ENCODE measurements around the gene C2CD4A.

The C2CD4A gene

GRCh38 chr15:62051166-62051565 lies 15.6 kb upstream of the C2CD4A start:
- no peak for DNase-seq (ENCODE audit: low read depth, low spot score)
- TF ChIP-seq CTCF (IDR thresholded peaks at IDR 0.05; ENCODE audit: insufficient read depth, low read length, missing control alignments), result no peak
- ChIA-PET CTCF (interaction anchor here (3.0 kb wide), 1 partner anchor 10 kb away, joined by 16 read pairs; the partner anchor contains the start of gene VPS13C), POLR2A (no interaction called here)
- no peak overlapping the region for H3K4me3 ChIP-seq (ENCODE audit: low read depth, low read length)

- POLR2A ChIA-PET, result interaction anchor here (0.6 kb wide), 1 partner anchor 37 kb away, joined by 3 read pairs; no protein-coding TSS in a partner anchor
These were observed 14.1 kb upstream of the C2CD4A start for GRCh38 chr15:62052713-62053112.

GRCh38 chr15:62053439-62054085 lies 13.2 kb upstream of the C2CD4A start:
- no peak for DNase-seq (ENCODE audit: low read depth, low spot score)
- POLR2A ChIA-PET, result no interaction called here
- CTCF ChIA-PET, result interaction anchor here (1.4 to 3.0 kb wide), 2 partner anchors 7 to 254 kb away, joined by 3 to 16 read pairs; partner anchors contain the start of gene VPS13C
- no peak overlapping the region for H3K4me3 ChIP-seq (ENCODE audit: low read depth, low read length)
- TF ChIP-seq CTCF (IDR thresholded peaks at IDR 0.05; ENCODE audit: insufficient read depth, low read length, missing control alignments), result no peak

More at GRCh38 chr15:62052713-62053112, 14.1 kb upstream of the C2CD4A start:
- no peak overlapping the region for H3K4me3 ChIP-seq (ENCODE audit: low read depth, low read length)
- CTCF ChIA-PET, result interaction anchor here (0.7 to 3.0 kb wide), 3 partner anchors 8 to 254 kb away, joined by 3 to 16 read pairs (median 4); partner anchors contain the start of gene VPS13C
- no peak for TF ChIP-seq CTCF (IDR thresholded peaks at IDR 0.05; ENCODE audit: insufficient read depth, low read length, missing control alignments)
- DNase-seq (ENCODE audit: low read depth, low spot score), result no peak

GRCh38 chr15:62054979-62055378 lies 11.8 kb upstream of the C2CD4A start:
- no peak overlapping the region for H3K4me3 ChIP-seq (ENCODE audit: low read depth, low read length)
- no peak for DNase-seq (ENCODE audit: low read depth, low spot score)
- TF ChIP-seq CTCF (IDR thresholded peaks at IDR 0.05; ENCODE audit: insufficient read depth, low read length, missing control alignments), result no peak
- CTCF ChIA-PET, result no interaction called here
- POLR2A ChIA-PET, result no interaction called here

GRCh38 chr15:62057341-62057980 lies 9.3 kb upstream of the C2CD4A start:
- ChIA-PET POLR2A (no interaction called here), CTCF (interaction anchor here (1.3 kb wide), 1 partner anchor 15 kb away, joined by 3 read pairs; no protein-coding TSS in a partner anchor)
- H3K4me3 ChIP-seq (ENCODE audit: low read depth, low read length), result no peak overlapping the region
- TF ChIP-seq CTCF (IDR thresholded peaks at IDR 0.05; ENCODE audit: insufficient read depth, low read length, missing control alignments), result no peak
- no peak for DNase-seq (ENCODE audit: low read depth, low spot score)

GRCh38 chr15:62058327-62059028 lies 8.3 kb upstream of the C2CD4A start:
- no peak overlapping the region for H3K4me3 ChIP-seq (ENCODE audit: low read depth, low read length)
- no peak for DNase-seq (ENCODE audit: low read depth, low spot score)
- TF ChIP-seq CTCF (IDR thresholded peaks at IDR 0.05; ENCODE audit: insufficient read depth, low read length, missing control alignments), result no peak
- POLR2A ChIA-PET, result no interaction called here
- CTCF ChIA-PET, result interaction anchor here (1.1 to 6.9 kb wide), 5 partner anchors 7 to 248 kb away, joined by 4 to 100 read pairs (median 16); no protein-coding TSS in a partner anchor

Measured in AG04449 (cell line).